Measurements from ENCODE around the gene AGBL1. TPM values are rescaled to one million over a fixed set of nuclear protein-coding genes. Genes with fewer than 3 reads are reported as not detected.

AGBL1 gene
- polyA plus RNA-seq, 1 donor (not counting 4 experiments of a cell fraction or from before 2014, with no cell fraction given) = not detected

DNA sequence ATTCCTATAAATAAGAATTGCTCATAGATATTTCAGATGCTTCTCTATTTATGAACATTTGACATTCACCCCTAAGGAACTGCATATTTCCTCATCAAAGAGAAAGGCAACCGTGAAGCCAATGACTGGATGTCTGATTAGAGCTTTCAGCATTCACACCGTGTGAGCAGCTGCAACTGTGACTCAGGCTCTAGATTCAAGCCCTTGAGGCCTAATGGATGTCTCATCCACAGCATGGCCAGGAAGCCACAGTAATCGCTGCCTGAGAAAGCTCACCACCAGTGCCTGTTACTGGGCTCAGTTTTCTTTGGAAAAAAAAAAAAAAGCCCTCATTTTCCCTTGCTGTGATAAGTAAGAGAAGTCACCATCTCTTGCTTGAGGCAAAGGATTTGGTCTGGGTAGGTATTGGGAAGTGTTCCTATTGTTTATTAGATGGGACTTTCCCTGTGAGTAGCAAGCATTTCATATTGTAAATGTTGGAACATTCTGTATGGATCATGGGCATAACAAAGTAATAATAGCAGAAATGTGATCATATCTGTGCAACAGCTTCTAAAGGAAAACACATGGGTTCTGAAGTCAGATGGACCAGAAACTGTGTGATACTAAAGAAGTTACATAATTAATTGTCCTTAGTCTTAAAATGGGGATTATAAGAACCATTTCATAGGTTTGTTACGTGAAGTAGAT lies 783.7 kb downstream of the AGBL1 start:
- FAIRE-seq (peak; percentile 98), DNase-seq (ENCODE audit: low read depth, low spot score) (peak; percentile 25)
- Histone ChIP-seq H3K9me1 (ENCODE audit: control insufficient read depth, extremely low read depth, insufficient read depth, low read length) (no peaks in the 10 kb centered on the region), H3K9me3 (ENCODE audit: control insufficient read depth, low read depth, low read length) (no peaks in the 10 kb centered on the region), H4K20me1 (ENCODE audit: control insufficient read depth, extremely low read depth, insufficient read depth, low read length) (no peaks in the 10 kb centered on the region), H3K4me2 (ENCODE audit: control insufficient read depth, extremely low read depth, insufficient read depth, low read depth, low read length) (no peak overlapping the region), H3K4me1 (ENCODE audit: control insufficient read depth, extremely low read depth, insufficient read depth, low read length) (no peaks in the 10 kb centered on the region), H3K79me2 (ENCODE audit: control insufficient read depth, insufficient read depth, low read length) (no peaks in the 10 kb centered on the region), H2AFZ (ENCODE audit: control insufficient read depth, low read length) (no peak overlapping the region), H3K27ac (ENCODE audit: control insufficient read depth, insufficient read depth, low read length) (peak overlapping the region; percentile 22), H3K36me3 (ENCODE audit: control insufficient read depth in 2 of 2, extremely low read depth in 1 of 2, insufficient read depth in 2 of 2, low read length in 2 of 2) (no peaks in the 10 kb centered on the region), H3K27me3 (ENCODE audit: control insufficient read depth, extremely low read depth, insufficient read depth, low read length) (no peaks in the 10 kb centered on the region), H3K9ac (ENCODE audit: control insufficient read depth, extremely low read depth, insufficient read depth, low read length) (no peak overlapping the region), H3K4me3 (ENCODE audit: control insufficient read depth in 2 of 3, extremely low read depth in 1 of 3, insufficient read depth in 2 of 3, low read depth in 1 of 3, low read length in 3 of 3) (no peak overlapping the region)
- dilution Hi-C loops (cut with MboI; ENCODE audit: extremely low pct_ligation_motif_present, low sequenced_read_pairs) = no loop called here
- TF ChIP-seq, protein P1, sequence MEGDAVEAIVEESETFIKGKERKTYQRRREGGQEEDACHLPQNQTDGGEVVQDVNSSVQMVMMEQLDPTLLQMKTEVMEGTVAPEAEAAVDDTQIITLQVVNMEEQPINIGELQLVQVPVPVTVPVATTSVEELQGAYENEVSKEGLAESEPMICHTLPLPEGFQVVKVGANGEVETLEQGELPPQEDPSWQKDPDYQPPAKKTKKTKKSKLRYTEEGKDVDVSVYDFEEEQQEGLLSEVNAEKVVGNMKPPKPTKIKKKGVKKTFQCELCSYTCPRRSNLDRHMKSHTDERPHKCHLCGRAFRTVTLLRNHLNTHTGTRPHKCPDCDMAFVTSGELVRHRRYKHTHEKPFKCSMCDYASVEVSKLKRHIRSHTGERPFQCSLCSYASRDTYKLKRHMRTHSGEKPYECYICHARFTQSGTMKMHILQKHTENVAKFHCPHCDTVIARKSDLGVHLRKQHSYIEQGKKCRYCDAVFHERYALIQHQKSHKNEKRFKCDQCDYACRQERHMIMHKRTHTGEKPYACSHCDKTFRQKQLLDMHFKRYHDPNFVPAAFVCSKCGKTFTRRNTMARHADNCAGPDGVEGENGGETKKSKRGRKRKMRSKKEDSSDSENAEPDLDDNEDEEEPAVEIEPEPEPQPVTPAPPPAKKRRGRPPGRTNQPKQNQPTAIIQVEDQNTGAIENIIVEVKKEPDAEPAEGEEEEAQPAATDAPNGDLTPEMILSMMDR (optimal IDR thresholded peaks at IDR 0.05 in 1 of 3, IDR thresholded peaks at IDR 0.05 in 1 of 3, conservative IDR thresholded peaks at IDR 0.05 in 1 of 3; ENCODE audit: extremely low read depth in 1 of 3, insufficient read depth in 2 of 3, low read length in 3 of 3) = no peak
- TF ChIP-seq EZH2 (IDR thresholded peaks at IDR 0.05; ENCODE audit: low read length) = no peak

DNA sequence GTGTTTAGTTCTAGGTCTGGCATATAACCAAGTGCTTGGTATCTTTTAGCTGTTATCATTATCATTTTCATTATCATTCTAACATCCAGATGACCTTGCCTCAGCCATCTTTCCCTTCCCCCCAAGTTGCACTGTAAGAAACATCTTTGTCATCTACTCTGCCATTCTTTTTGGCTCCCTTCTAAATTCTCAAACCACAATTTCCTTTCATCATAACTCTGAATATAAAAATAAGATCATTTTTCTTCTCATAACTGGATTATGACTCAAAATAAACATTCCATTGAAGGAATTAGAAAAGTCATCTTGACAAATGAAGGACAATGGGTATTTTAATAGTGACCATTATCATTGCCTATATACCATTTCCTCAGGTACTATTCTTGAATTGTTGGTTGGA lies 786.2 kb downstream of the AGBL1 start:
- TF ChIP-seq, protein P1 (optimal IDR thresholded peaks at IDR 0.05 in 1 of 3, IDR thresholded peaks at IDR 0.05 in 1 of 3, conservative IDR thresholded peaks at IDR 0.05 in 1 of 3; ENCODE audit: extremely low read depth in 1 of 3, insufficient read depth in 2 of 3, low read length in 3 of 3) = no peak
- TF ChIP-seq EZH2 (IDR thresholded peaks at IDR 0.05; ENCODE audit: low read length) = no peak
- dilution Hi-C loops (cut with MboI; ENCODE audit: extremely low pct_ligation_motif_present, low sequenced_read_pairs) = no loop called here

More for the DNA sequence above, 786.2 kb downstream of the AGBL1 start:
- Histone ChIP-seq H3K9ac (ENCODE audit: control insufficient read depth, extremely low read depth, insufficient read depth, low read length) (no peak overlapping the region), H3K4me3 (ENCODE audit: control insufficient read depth in 2 of 3, extremely low read depth in 1 of 3, insufficient read depth in 2 of 3, low read depth in 1 of 3, low read length in 3 of 3) (no peak overlapping the region), H4K20me1 (ENCODE audit: control insufficient read depth, extremely low read depth, insufficient read depth, low read length) (no peaks in the 10 kb centered on the region), H3K27me3 (ENCODE audit: control insufficient read depth, extremely low read depth, insufficient read depth, low read length) (no peaks in the 10 kb centered on the region), H3K4me2 (ENCODE audit: control insufficient read depth, extremely low read depth, insufficient read depth, low read depth, low read length) (no peak overlapping the region), H2AFZ (ENCODE audit: control insufficient read depth, low read length) (no peak overlapping the region), H3K4me1 (ENCODE audit: control insufficient read depth, extremely low read depth, insufficient read depth, low read length) (no peaks in the 10 kb centered on the region), H3K27ac (ENCODE audit: control insufficient read depth, insufficient read depth, low read length) (no peak overlapping the region), H3K9me3 (ENCODE audit: control insufficient read depth, low read depth, low read length) (no peaks in the 10 kb centered on the region), H3K79me2 (ENCODE audit: control insufficient read depth, insufficient read depth, low read length) (no peaks in the 10 kb centered on the region), H3K9me1 (ENCODE audit: control insufficient read depth, extremely low read depth, insufficient read depth, low read length) (no peaks in the 10 kb centered on the region), H3K36me3 (ENCODE audit: control insufficient read depth in 2 of 2, extremely low read depth in 1 of 2, insufficient read depth in 2 of 2, low read length in 2 of 2) (no peaks in the 10 kb centered on the region)
- DNase-seq (ENCODE audit: low read depth, low spot score) (no peak), FAIRE-seq (no peak)
